Heart left ventricle (tissue), 13 donors: ENCODE measurements around the gene TARDBP.

Source experiments
- POLR2A ChIP-seq, 2 donors: fragments of 450-650 bp; IDR thresholded peaks; one replicate each; pipeline ENCODE4 v1.6.1; 2017; ENCODE audit warnings: antibody characterized with exemption in 2 of 2, mild to moderate bottlenecking in 2 of 2, moderate library complexity in 2 of 2
- TF ChIP-seq, protein P1 (sequence below), 12 donors: fragments of 200-600 bp; sonication (generic) in 4 of 12; IDR thresholded peaks; one replicate each; pipeline versions ENCODE4 v1.5.0 to v1.8.0; 2018 to 2022; ENCODE audit warnings: antibody characterized with exemption in 12 of 12, mild to moderate bottlenecking in 5 of 12
- donor health status: ischemic (EF 13 %, LVEDD 7.1; RV severe dilation, severe dysfunction).
- donor health status: DM: no; HTN: yes; CAD: no.
- donor health status: DM: no; HTN: no; CAD: no.
- donor health status: ischemic (EF 25% LVEDD 6.9; RV normal size, moderate dysfunction).
- donor health status: ischemic (EF 25% LVEDD 5.7; RV mildly dilated, moderate dysfunction).
- donor health status: ischemic (EF 35%, LVEDD 5.7; RV mildly dilated, moderate dysfunction).
- donor health status: nonischemic (EF 11% LVEDD 7.7; RV severe dilation, severe dysfunction).
- donor health status: DM: yes; HTN: yes; CAD: no.
- donor health status: PGD.
- donor health status: ischemic (EF 29% LVEDD 5.4; RV normal size, mild dysfunction).
- donor health status: nonischemic (EF 23%, LVEDD 6.1; RV moderate dilation, normal function).

DNA sequence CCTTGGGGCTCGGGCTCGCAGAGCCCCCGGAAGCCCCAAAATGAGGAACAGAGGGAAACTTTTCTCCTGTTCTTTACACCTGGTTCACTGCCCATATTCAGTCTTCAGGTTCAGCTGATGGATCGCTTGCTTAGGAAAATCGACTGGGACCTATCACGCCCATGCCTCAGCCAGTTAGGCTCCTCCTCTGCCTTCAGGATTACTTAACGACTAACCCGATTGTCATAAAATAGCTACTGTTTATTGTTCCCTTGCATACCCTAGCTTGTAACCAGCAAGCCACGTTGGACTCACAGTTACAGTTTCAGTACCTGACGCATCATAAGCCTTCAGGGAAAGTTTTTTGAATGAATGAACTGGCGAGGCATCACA is 692 bp downstream of the TARDBP start:
- TF ChIP-seq, protein P1, sequence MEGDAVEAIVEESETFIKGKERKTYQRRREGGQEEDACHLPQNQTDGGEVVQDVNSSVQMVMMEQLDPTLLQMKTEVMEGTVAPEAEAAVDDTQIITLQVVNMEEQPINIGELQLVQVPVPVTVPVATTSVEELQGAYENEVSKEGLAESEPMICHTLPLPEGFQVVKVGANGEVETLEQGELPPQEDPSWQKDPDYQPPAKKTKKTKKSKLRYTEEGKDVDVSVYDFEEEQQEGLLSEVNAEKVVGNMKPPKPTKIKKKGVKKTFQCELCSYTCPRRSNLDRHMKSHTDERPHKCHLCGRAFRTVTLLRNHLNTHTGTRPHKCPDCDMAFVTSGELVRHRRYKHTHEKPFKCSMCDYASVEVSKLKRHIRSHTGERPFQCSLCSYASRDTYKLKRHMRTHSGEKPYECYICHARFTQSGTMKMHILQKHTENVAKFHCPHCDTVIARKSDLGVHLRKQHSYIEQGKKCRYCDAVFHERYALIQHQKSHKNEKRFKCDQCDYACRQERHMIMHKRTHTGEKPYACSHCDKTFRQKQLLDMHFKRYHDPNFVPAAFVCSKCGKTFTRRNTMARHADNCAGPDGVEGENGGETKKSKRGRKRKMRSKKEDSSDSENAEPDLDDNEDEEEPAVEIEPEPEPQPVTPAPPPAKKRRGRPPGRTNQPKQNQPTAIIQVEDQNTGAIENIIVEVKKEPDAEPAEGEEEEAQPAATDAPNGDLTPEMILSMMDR (IDR thresholded peaks at IDR 0.05), result no peak
- TF ChIP-seq POLR2A (IDR thresholded peaks at IDR 0.05), result no peak
